ENCODE results near the gene ABLIM1.

- TF ChIP-seq CTCF (IDR thresholded peaks at IDR 0.05) (no peak), POLR2AphosphoS5 (IDR thresholded peaks at IDR 0.05) (no peak), POLR2A (IDR thresholded peaks at IDR 0.05) (no peak)
Measured at GRCh38 chr10:114680543-114681117, 22.6 kb upstream of the ABLIM1 start.
